ENCODE measurements around the gene CDK2. TPM values are rescaled to one million over a fixed set of nuclear protein-coding genes. Genes with fewer than 3 reads are reported as not detected.

The CDK2 gene
- total RNA-seq, 1 donor from 2014 or later = 26.1 TPM

DNA sequence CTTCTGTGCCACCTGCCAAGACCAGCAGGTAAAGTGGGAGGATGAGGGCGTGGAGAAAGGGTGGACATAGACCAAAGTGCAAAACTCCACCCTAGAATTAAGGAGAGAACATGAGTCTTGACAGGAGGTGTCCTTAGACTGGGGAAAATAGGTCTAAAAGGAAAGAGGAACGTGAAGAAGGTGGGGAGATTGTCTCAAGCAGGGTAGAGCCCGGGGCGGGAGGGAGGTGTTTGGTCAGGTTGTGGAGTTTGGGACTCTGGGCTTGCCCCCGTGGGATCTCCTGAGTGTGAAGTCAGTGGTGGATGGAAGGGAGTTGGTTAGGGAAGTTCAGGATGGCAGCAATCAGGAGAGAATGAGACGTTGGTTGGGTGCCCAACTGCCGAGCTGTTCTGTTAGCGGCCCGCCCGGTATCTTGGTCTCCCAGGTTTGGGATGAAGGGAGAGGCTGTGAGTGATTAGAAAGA lies 35.3 kb upstream of the CDK2 start:
- H3K4me3 Mint-ChIP-seq (ENCODE audit: unreplicated experiment) = peak overlapping the region; percentile 96
- peak overlapping the region; percentile 99 for H3K27ac Mint-ChIP-seq (ENCODE audit: unreplicated experiment)
- H3K36me3 Mint-ChIP-seq (ENCODE audit: low read depth) = no peaks in the 10 kb centered on the region
- no peaks in the 10 kb centered on the region for H3K27me3 Mint-ChIP-seq (ENCODE audit: low read depth)
- peaks cover 58% of the 10 kb centered on the region for H3K4me1 Mint-ChIP-seq (ENCODE audit: low read depth)
- no peaks in the 10 kb centered on the region for H3K9me3 Mint-ChIP-seq (ENCODE audit: low read depth)
- no peak for DNase-seq (ENCODE audit: low spot score)
- TF ChIP-seq, protein P1, sequence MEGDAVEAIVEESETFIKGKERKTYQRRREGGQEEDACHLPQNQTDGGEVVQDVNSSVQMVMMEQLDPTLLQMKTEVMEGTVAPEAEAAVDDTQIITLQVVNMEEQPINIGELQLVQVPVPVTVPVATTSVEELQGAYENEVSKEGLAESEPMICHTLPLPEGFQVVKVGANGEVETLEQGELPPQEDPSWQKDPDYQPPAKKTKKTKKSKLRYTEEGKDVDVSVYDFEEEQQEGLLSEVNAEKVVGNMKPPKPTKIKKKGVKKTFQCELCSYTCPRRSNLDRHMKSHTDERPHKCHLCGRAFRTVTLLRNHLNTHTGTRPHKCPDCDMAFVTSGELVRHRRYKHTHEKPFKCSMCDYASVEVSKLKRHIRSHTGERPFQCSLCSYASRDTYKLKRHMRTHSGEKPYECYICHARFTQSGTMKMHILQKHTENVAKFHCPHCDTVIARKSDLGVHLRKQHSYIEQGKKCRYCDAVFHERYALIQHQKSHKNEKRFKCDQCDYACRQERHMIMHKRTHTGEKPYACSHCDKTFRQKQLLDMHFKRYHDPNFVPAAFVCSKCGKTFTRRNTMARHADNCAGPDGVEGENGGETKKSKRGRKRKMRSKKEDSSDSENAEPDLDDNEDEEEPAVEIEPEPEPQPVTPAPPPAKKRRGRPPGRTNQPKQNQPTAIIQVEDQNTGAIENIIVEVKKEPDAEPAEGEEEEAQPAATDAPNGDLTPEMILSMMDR (IDR thresholded peaks at IDR 0.05) = no peak

DNA sequence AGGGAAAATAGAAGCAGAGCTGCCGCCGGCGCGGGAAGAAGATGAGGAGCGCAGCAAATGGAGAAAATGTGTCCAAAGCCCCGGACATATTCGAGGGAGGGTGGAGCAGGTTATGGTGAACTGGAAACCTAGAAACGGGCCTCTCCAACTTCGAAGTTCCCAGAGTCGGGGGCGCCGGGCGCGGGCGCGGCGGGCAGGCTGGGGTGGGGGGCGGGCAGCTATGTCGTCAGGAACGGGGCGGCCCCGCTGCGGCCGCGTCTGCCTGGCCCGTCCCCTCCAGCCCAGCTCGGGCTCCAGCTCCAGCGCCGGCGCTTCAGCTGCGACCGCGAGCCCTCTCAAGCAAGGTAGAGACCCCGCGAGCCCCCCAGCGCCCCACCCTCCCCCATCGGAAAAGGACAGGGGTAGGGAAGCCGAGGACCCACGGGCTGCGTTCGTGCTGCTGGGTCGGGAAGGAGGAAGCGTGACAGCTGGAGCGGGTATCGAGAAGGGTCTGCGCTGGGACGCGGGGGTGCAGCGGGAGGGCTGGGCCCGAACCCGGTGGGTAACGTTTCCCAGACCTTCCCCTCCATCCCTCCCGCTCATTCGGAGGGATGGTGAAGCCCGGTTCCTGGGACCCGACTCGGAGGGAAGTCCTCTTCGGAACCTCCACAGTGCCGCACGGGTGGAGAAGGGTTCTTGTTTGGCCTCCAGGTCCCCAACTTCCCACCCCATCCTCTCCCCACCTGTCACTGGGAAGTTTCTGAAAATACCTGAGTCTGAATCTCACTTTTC lies 34.7 kb upstream of the CDK2 start:
- Mint-ChIP-seq H3K4me3 (ENCODE audit: unreplicated experiment) (peak overlapping the region; percentile 96), H3K4me1 (ENCODE audit: low read depth) (peaks cover 58% of the 10 kb centered on the region), H3K27ac (ENCODE audit: unreplicated experiment) (peak overlapping the region; percentile 99), H3K27me3 (ENCODE audit: low read depth) (no peaks in the 10 kb centered on the region), H3K36me3 (ENCODE audit: low read depth) (no peaks in the 10 kb centered on the region), H3K9me3 (ENCODE audit: low read depth) (no peaks in the 10 kb centered on the region)
- DNase-seq (ENCODE audit: low spot score) = no peak
- TF ChIP-seq, protein P1 (IDR thresholded peaks at IDR 0.05) = no peak

DNA sequence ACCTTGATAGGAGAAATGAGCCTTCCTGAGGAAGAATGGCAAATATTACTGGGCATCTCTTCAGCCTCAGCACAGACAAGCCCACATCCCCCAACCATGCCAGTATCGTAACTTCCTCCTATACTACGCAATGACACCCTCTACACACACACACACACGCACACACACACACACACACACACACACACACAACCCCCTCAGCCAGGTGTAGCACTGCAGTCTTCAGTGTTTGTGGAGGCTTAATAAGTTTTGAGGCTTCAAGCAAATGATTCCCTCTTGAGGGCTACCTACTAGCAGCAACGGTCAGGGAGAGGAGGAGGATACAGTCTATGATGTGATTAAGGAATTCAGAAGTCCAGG lies 34.1 kb upstream of the CDK2 start:
- Mint-ChIP-seq H3K27me3 (ENCODE audit: low read depth) (no peaks in the 10 kb centered on the region), H3K36me3 (ENCODE audit: low read depth) (peaks cover 2% of the 10 kb centered on the region), H3K9me3 (ENCODE audit: low read depth) (no peaks in the 10 kb centered on the region), H3K4me1 (ENCODE audit: low read depth) (peaks cover 61% of the 10 kb centered on the region), H3K4me3 (ENCODE audit: unreplicated experiment) (peak overlapping the region; percentile 96), H3K27ac (ENCODE audit: unreplicated experiment) (peak overlapping the region; percentile 90)
- no peak for DNase-seq (ENCODE audit: low spot score)
- TF ChIP-seq, protein P1 (IDR thresholded peaks at IDR 0.05) = no peak

DNA sequence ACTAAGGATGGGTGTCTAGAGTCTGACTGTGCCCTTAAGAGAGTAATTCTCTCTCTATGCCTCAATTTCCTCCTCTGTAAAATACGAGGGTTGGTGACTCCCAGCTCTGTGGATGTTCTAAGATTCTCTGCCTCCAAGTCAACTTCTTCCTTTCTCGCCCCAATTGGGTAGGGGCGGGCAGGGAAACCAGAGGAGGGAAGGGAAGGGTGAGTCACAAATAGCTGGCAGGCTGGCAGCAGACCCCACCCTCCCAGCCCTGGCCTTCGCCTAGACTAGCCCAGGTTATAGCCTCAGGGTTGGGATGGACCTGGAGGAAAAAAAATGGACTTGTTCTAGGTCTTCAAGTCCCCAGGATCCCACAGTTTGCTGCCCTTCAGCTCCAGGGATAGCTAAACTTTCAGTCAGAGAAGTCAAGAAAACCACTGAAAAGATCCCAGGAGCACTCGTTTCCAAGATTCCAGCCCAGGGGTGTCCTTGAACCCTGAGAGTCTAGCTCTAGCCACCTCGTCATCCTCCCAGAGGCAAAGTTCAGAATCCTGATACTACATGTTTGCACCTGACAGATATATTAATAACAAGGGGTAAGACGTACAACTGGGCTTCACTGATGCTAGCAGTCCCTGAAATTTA lies 33.3 kb upstream of the CDK2 start:
- TF ChIP-seq, protein P1 (IDR thresholded peaks at IDR 0.05) = no peak
- Mint-ChIP-seq H3K36me3 (ENCODE audit: low read depth) (peaks cover 3% of the 10 kb centered on the region), H3K9me3 (ENCODE audit: low read depth) (no peaks in the 10 kb centered on the region), H3K27ac (ENCODE audit: unreplicated experiment) (peak overlapping the region; percentile 90), H3K27me3 (ENCODE audit: low read depth) (no peaks in the 10 kb centered on the region), H3K4me1 (ENCODE audit: low read depth) (peaks cover 57% of the 10 kb centered on the region), H3K4me3 (ENCODE audit: unreplicated experiment) (peak overlapping the region; percentile 96)
- DNase-seq (ENCODE audit: low spot score) = no peak

DNA sequence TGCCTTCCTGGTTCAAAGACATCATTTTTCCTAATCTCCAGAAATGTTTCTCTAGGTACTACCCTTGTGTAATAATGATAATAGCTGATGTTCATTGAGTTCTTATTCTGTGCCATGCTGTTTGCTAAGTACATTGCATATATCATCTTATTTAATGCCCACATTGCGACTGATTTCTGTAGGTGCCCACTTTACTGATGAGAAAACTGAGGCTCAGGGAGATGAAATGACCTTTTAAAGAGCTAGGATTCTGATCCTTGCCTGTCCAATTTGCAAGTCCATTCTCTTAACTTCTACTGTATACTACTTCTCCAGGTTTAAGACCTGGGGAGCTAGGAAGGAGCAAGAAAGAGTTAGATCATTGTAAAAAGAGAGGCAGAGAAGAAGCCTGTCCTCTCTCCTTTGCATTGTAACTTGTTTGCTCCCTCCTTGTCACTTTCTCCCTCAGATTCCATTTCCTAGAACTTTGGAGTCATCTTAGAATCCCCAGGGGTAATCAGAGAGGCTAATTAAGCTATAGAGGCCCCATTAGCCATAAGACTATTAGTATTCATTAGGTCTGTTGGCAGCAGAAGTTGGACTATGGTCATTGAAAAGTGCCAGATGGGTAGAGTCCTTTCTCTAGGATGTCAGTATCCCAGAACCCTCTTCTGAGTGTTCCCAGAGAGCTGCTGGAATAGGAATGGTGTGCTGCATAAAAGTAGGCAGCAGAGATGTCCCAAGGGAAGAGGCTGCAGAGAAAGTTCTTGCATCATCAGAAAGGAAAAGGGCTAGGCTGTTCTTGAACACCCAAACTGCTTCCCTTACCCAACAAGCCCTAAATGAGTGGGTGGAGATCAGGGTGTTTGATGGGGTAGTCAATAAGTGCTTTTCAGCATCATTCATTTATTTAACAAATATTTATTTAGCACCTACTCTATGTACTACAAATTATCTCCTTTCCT lies 32.6 kb upstream of the CDK2 start:
- Mint-ChIP-seq H3K27ac (ENCODE audit: unreplicated experiment) (no peak overlapping the region), H3K36me3 (ENCODE audit: low read depth) (peaks cover 4% of the 10 kb centered on the region), H3K4me1 (ENCODE audit: low read depth) (peaks cover 57% of the 10 kb centered on the region), H3K9me3 (ENCODE audit: low read depth) (no peaks in the 10 kb centered on the region), H3K4me3 (ENCODE audit: unreplicated experiment) (no peak overlapping the region), H3K27me3 (ENCODE audit: low read depth) (no peaks in the 10 kb centered on the region)
- no peak for DNase-seq (ENCODE audit: low spot score)
- TF ChIP-seq, protein P1 (IDR thresholded peaks at IDR 0.05) = no peak

All from chondrocyte (in vitro differentiated cells).